GM12878 (cell line): Measurements from ENCODE around the gene PSMB5. TPM values are rescaled to one million over a fixed set of nuclear protein-coding genes. Genes with fewer than 3 reads are reported as not detected.

Experiments
- ATAC-seq: fragments of 200-7000 bp; cut with Tn5 transposase; 3 replicates; pipeline ENCODE4 v1.9.1; 2020; ENCODE audit warnings: mild to moderate bottlenecking, moderate library complexity
- BruUV-seq: library from RNA; stranded (reverse); fragments of 400-500 nt; replicated peaks from 2 replicates; lab custom pipeline; 2021; lab: Mats Ljungman, UMichigan
- CTCF ChIA-PET: fragments of 300-600 bp; sonication (Branson Sonifier 250); formaldehyde crosslinking; extraction: SDS; loops from one replicate; lab custom pipeline; 2021; ENCODE audit warnings: inconsistent platforms; lab: Yijun Ruan, JAX
- POLR2A ChIA-PET: fragments of 350-600 bp; formaldehyde crosslinking; extraction: SDS; loops from one replicate; lab custom pipeline; 2021; ENCODE audit warnings: inconsistent platforms; lab: Charles Lee
- RAD21 ChIA-PET: fragments of 300-600 bp; sonication (Branson Sonifier 250); formaldehyde crosslinking; loops from one replicate; lab custom pipeline; 2023; ENCODE audit warnings: antibody characterized with exemption; ENCODE audit not compliant: unreplicated experiment; lab: Charles Lee
- SMC1A ChIA-PET: fragments of 300-600 bp; sonication (Branson Sonifier 250); formaldehyde crosslinking; loops from one replicate; lab custom pipeline; 2023; ENCODE audit not compliant: unreplicated experiment, uncharacterized antibody; lab: Charles Lee
- DNase-seq: peaks from one replicate; pipeline ENCODE4 v3.0.0-alpha.2; 2011; ENCODE audit warnings: low read depth, low spot score
- FAIRE-seq: peaks from 3 replicates; lab custom pipeline; 2011; peaks lifted over from hg19 to GRCh38; lab: Jason Lieb, UNC
- H2AFZ ChIP-seq: 2 replicates; pipeline ENCODE4 v1.6.0; 2011; ENCODE audit warnings: low read depth, low read length, control low read depth; ENCODE audit not compliant: control insufficient read depth
- H3K27ac ChIP-seq: 2 replicates; pipeline ENCODE4 v1.5.1; 2011; ENCODE audit warnings: control low read depth; ENCODE audit not compliant: control insufficient read depth, insufficient read depth
- H3K27me3 ChIP-seq, 2 experiments: replicated peaks in 1 of 2; 2 replicates each; pipeline versions ENCODE4 v1.6.0 to v1.6.1; 2011; ENCODE audit warnings: low read length in 1 of 2; ENCODE audit not compliant: control insufficient read depth in 2 of 2, insufficient read depth in 2 of 2
- H3K36me3 ChIP-seq, 2 experiments: 2 replicates each; pipeline ENCODE4 v1.5.1; 2011; ENCODE audit warnings: low read length in 1 of 2; ENCODE audit not compliant: control insufficient read depth in 2 of 2, insufficient read depth in 2 of 2
- H3K4me1 ChIP-seq: 2 replicates; pipeline ENCODE4 v1.6.1; 2011; ENCODE audit warnings: mild to moderate bottlenecking, low read length, moderate library complexity, mixed read lengths; ENCODE audit not compliant: control insufficient read depth, insufficient read depth
- H3K4me2 ChIP-seq: 2 replicates; pipeline ENCODE4 v1.6.0; 2011; ENCODE audit warnings: control low read depth; ENCODE audit not compliant: control insufficient read depth, insufficient read depth
- H3K4me3 ChIP-seq: fragments of 200-600 bp; sonication (generic); 2 replicates; pipeline ENCODE4 v1.5.1; 2016
- H3K79me2 ChIP-seq: 2 replicates; pipeline ENCODE4 v1.6.0; 2011; ENCODE audit warnings: low read length; ENCODE audit not compliant: control insufficient read depth, insufficient read depth
- H3K9ac ChIP-seq: 2 replicates; pipeline ENCODE4 v1.8.0; 2011; ENCODE audit warnings: low read length, control low read depth, mixed read lengths; ENCODE audit not compliant: control insufficient read depth, insufficient read depth
- H3K9me3 ChIP-seq: replicated peaks from 3 replicates; pipeline ENCODE4 v1.5.1; 2011; ENCODE audit warnings: mild to moderate bottlenecking, low read length; ENCODE audit not compliant: control insufficient read depth, insufficient read depth
- H4K20me1 ChIP-seq: 2 replicates; pipeline ENCODE4 v1.6.0; 2011; ENCODE audit not compliant: control insufficient read depth, insufficient read depth
- POLR2AphosphoS5 ChIP-seq: IDR thresholded peaks from 2 replicates; pipeline ENCODE4 v1.6.1; 2011; ENCODE audit warnings: mild to moderate bottlenecking, low read length, inconsistent platforms
- WGBS: methylation state at CpG from one replicate; pipeline ENCODE4 v1.1.6; 2016; ENCODE audit warnings: low lambda C conversion rate; ENCODE audit not compliant: insufficient replicate concordance, insufficient coverage; ENCODE audit errors: missing lambda C conversion rate; 5-methylcytosine and 5-hydroxymethylcytosine counted together
- in situ Hi-C: fragments of 300-500 bp; cut with MboI; formaldehyde crosslinking; loops from 9 replicates; pipeline ENCODE4 v1.14.3; 2018; ENCODE audit warnings: mixed read lengths
- intact Hi-C: fragments of 100-400 bp; cut with micrococcal nuclease; formaldehyde crosslinking; loops from one replicate; pipeline ENCODE4 v1.14.2; 2022; ENCODE audit not compliant: unreplicated experiment
- polyA plus RNA-seq, 11 experiments: library from polyadenylated mRNA; depleted of rRNA in 4 of 11; unstranded in 6 of 11; stranded (reverse) in 5 of 11; fragments of >200 nt; fragmentation: Nextera tagmentation in 4 of 11; fragmentation: Illumina TruSeq in 1 of 11; extraction: Ambion mirVana in 4 of 11; extraction: Trizol in 1 of 11; gene quantifications; 1 replicate in 1 of 11; 2 replicates in 10 of 11; pipeline versions ENCODE4 v1.2.1 to v1.2.3, GENCODE V29; 2011 to 2016; ENCODE audit warnings: inconsistent platforms in 2 of 11, missing spikeins in 2 of 11, low read depth in 1 of 11
- total RNA-seq, 4 experiments: library from RNA; depleted of rRNA in 3 of 4; stranded (reverse); fragments of >200 nt in 3 of 4; fragmentation: Illumina TruSeq in 1 of 4; extraction: Trizol in 1 of 4; gene quantifications; 2 replicates each; pipeline versions ENCODE4 v1.2.1 to v1.2.3, GENCODE V29; 2013 to 2021
- TF ChIP-seq, protein P1 (sequence below): fragments of 450-650 bp; IDR thresholded peaks from 2 replicates; pipeline ENCODE4 v1.6.1; 2018; ENCODE audit warnings: borderline replicate concordance, mild to moderate bottlenecking; ENCODE audit not compliant: partially characterized antibody
- TF ChIP-seq, protein P2 (sequence below): fragments of 150-350 bp; IDR thresholded peaks from 2 replicates; pipeline ENCODE4 v1.6.1; 2014; ENCODE audit warnings: mild to moderate bottlenecking, low read depth, low read length

Gene PSMB5
- total and polyA plus RNA-seq, 10 of the 15 experiments (the other 5 are each of a cell fraction or from before 2014, with no cell fraction given) = 84.5 to 802 (median 144) TPM

DNA sequence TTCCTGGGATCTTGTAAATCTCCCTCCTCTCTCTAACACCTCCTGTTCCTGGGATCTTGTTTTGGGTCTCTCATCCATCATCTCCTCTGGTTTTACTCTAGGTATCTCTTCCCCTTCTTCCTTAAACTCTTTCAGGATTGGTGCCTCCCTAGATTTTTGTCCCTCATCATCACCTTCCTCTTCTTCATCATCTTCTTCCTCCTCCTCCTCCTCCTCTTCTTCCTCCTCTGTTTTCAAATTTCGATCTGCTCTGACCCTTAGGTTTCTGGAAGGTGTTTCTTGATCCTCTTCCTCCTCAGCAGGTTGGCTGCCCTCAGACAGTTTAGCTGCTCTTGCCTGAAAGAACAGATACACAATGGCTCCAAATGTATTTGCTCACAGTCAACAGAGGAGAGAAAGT is 45.8 kb upstream of the PSMB5 start:
- no peaks in the 10 kb centered on the region for H4K20me1 ChIP-seq
- in situ Hi-C loops = no loop called here
- BruUV-seq = no TSS peak

More for the DNA sequence above, 45.8 kb upstream of the PSMB5 start:
- no peak overlapping the region for H3K27ac ChIP-seq
- DNase-seq (no peak), FAIRE-seq (no peak), ATAC-seq (no peak)
- no peaks in the 10 kb centered on the region for H3K4me1 ChIP-seq
- 100% methylated on average over 1 of the region's 1 CpG for WGBS
- H3K36me3 ChIP-seq = peaks cover 25 to 61% of the 10 kb centered on the region in 2 experiments
- no peak overlapping the region for H3K4me3 ChIP-seq
- no peak overlapping the region for H2AFZ ChIP-seq
- ChIA-PET RAD21 (no interaction called here), SMC1A (interaction anchor here (0.7 to 2.1 kb wide), 5 partner anchors 10 to 14 kb away, joined by 3 to 8 read pairs (median 3); partner anchors contain the start of gene ACIN1), POLR2A (interaction anchor here (0.6 to 0.7 kb wide), 3 partner anchors 13 to 128 kb away, joined by 3 to 6 read pairs (median 3); no protein-coding TSS in a partner anchor), CTCF (interaction anchor here (1.0 to 7.5 kb wide), 7 partner anchors 8 to 94 kb away, joined by 3 to 80 read pairs (median 6); partner anchors contain the start of genes ACIN1 and C14orf119)
- no peak overlapping the region for H3K9ac ChIP-seq
- no peak overlapping the region for H3K4me2 ChIP-seq
- intact Hi-C loops = no loop called here
- H3K79me2 ChIP-seq = no peaks in the 10 kb centered on the region
- no peak for TF ChIP-seq POLR2AphosphoS5
- TF ChIP-seq, protein P1, sequence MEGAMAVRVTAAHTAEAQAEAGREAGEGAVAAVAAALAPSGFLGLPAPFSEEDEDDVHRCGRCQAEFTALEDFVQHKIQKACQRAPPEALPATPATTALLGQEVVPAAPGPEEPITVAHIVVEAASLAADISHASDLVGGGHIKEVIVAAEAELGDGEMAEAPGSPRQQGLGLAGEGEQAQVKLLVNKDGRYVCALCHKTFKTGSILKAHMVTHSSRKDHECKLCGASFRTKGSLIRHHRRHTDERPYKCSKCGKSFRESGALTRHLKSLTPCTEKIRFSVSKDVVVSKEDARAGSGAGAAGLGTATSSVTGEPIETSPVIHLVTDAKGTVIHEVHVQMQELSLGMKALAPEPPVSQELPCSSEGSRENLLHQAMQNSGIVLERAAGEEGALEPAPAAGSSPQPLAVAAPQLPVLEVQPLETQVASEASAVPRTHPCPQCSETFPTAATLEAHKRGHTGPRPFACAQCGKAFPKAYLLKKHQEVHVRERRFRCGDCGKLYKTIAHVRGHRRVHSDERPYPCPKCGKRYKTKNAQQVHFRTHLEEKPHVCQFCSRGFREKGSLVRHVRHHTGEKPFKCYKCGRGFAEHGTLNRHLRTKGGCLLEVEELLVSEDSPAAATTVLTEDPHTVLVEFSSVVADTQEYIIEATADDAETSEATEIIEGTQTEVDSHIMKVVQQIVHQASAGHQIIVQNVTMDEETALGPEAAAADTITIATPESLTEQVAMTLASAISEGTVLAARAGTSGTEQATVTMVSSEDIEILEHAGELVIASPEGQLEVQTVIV = peak; percentile 22
- TF ChIP-seq, protein P2, sequence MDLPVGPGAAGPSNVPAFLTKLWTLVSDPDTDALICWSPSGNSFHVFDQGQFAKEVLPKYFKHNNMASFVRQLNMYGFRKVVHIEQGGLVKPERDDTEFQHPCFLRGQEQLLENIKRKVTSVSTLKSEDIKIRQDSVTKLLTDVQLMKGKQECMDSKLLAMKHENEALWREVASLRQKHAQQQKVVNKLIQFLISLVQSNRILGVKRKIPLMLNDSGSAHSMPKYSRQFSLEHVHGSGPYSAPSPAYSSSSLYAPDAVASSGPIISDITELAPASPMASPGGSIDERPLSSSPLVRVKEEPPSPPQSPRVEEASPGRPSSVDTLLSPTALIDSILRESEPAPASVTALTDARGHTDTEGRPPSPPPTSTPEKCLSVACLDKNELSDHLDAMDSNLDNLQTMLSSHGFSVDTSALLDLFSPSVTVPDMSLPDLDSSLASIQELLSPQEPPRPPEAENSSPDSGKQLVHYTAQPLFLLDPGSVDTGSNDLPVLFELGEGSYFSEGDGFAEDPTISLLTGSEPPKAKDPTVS = no peak
- H3K27me3 ChIP-seq = no peaks in the 10 kb centered on the region
- H3K9me3 ChIP-seq = no peaks in the 10 kb centered on the region
